OCI-LY1 (cell line): Measurements from ENCODE around the gene BTBD9.

Experiments used
- H2AFZ ChIP-seq: fragments of 200-600 bp; sonication (generic), shearing (Covaris generic); 2 replicates; pipeline ENCODE4 v1.6.0; 2014; ENCODE audit warnings: antibody characterized with exemption, mild to moderate bottlenecking, low read length
- H3F3A ChIP-seq: fragments of 200-600 bp; sonication (generic), shearing (Covaris generic); 2 replicates; pipeline ENCODE4 v1.6.0; 2014; ENCODE audit warnings: mild to moderate bottlenecking, antibody characterized with exemption, low read length, moderate library complexity; ENCODE audit not compliant: insufficient read depth
- H3K27ac ChIP-seq: fragments of 200-600 bp; sonication (generic); 2 replicates; pipeline ENCODE4 v1.5.1; 2014; ENCODE audit warnings: low read length, mixed run types, mild to moderate bottlenecking, low read depth; ENCODE audit not compliant: poor library complexity, severe bottlenecking
- H3K27me3 ChIP-seq: fragments of 200-600 bp; sonication (generic); 2 replicates; pipeline ENCODE4 v1.6.0; 2014; ENCODE audit warnings: antibody characterized with exemption, mild to moderate bottlenecking, low read length, moderate library complexity; ENCODE audit not compliant: insufficient read depth
- H3K36me3 ChIP-seq: fragments of 200-600 bp; sonication (generic); 2 replicates; pipeline ENCODE4 v1.6.1; 2014; ENCODE audit warnings: mild to moderate bottlenecking, antibody characterized with exemption, low read length, moderate library complexity, mixed read lengths; ENCODE audit not compliant: insufficient read depth
- H3K4me1 ChIP-seq: fragments of 200-600 bp; sonication (generic); 2 replicates; pipeline ENCODE4 v1.5.1; 2014; ENCODE audit warnings: mild to moderate bottlenecking, low read length, moderate library complexity; ENCODE audit not compliant: insufficient read depth, severe bottlenecking
- H3K4me2 ChIP-seq: fragments of 200-600 bp; sonication (generic), shearing (Covaris generic); 2 replicates; pipeline ENCODE4 v1.6.1; 2014; ENCODE audit warnings: low read length
- H3K4me3 ChIP-seq: fragments of 200-600 bp; sonication (generic); 2 replicates; pipeline ENCODE4 v1.5.1; 2014; ENCODE audit warnings: low read length, low read depth, mild to moderate bottlenecking, mixed read lengths; ENCODE audit not compliant: poor library complexity, severe bottlenecking
- H3K79me2 ChIP-seq: fragments of 200-600 bp; shearing (Covaris generic); 2 replicates; pipeline ENCODE4 v1.6.1; 2016; ENCODE audit warnings: mixed run types, low read length, mixed read lengths; ENCODE audit not compliant: insufficient read depth
- H3K9ac ChIP-seq: fragments of 200-600 bp; sonication (generic), shearing (Covaris generic); 2 replicates; pipeline ENCODE4 v1.6.1; 2014; ENCODE audit warnings: mild to moderate bottlenecking, low read length, mixed read lengths
- H3K9me2 ChIP-seq: fragments of 200-600 bp; sonication (generic), shearing (Covaris generic); 2 replicates; pipeline ENCODE4 v1.6.1; 2014; ENCODE audit warnings: low read depth, mild to moderate bottlenecking, low read length, mixed read lengths
- H3K9me3 ChIP-seq: fragments of 200-600 bp; shearing (Covaris generic); 2 replicates; pipeline ENCODE4 v1.6.1; 2014; ENCODE audit warnings: low read length, mixed read lengths
- H4K20me1 ChIP-seq: fragments of 200-600 bp; sonication (generic), shearing (Covaris generic); 2 replicates; pipeline ENCODE4 v1.6.0; 2016; ENCODE audit warnings: mild to moderate bottlenecking, low read length; ENCODE audit not compliant: insufficient read depth
- EZH2 ChIP-seq: fragments of 200-600 bp; sonication (generic), shearing (Covaris generic); IDR thresholded peaks from 2 replicates; pipeline ENCODE4 v1.8.0; 2017; ENCODE audit warnings: borderline replicate concordance, mixed run types, mild to moderate bottlenecking, antibody characterized with exemption, low read length, moderate library complexity, mixed read lengths
- TF ChIP-seq, protein P1 (sequence below): fragments of 200-600 bp; sonication (generic), shearing (Covaris generic); IDR thresholded peaks from 2 replicates; pipeline ENCODE4 v1.5.1; 2017; ENCODE audit warnings: mild to moderate bottlenecking, antibody characterized with exemption, low read length, moderate library complexity, mixed read lengths

Gene BTBD9

DNA sequence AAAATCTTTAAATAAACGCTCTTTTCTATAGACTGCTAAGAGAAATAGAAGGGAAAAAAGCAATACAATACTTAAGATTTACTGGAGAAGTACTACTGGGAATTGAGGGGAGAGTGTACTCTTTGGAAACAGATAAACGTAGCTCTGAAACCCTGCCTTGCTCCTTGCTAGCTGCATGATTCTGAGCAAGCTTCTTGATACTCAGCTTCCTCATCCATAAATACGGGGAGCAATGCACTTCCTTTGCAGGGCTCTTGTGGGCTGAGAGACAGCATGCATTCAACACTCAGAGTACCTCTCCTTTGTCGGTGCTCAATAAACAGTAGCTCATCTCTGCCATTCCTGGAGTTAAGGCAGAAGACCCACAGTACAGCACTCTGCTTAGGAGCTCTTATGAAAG lies 159.7 kb downstream of the BTBD9 start:
- no peak overlapping the region for H3K4me3 ChIP-seq
- H3K27ac ChIP-seq: no peak overlapping the region
- H3K9ac ChIP-seq: no peak overlapping the region
- no peaks in the 10 kb centered on the region for H3K36me3 ChIP-seq
- no peaks in the 10 kb centered on the region for H3K79me2 ChIP-seq
- TF ChIP-seq EZH2: no peak
- TF ChIP-seq, protein P1, sequence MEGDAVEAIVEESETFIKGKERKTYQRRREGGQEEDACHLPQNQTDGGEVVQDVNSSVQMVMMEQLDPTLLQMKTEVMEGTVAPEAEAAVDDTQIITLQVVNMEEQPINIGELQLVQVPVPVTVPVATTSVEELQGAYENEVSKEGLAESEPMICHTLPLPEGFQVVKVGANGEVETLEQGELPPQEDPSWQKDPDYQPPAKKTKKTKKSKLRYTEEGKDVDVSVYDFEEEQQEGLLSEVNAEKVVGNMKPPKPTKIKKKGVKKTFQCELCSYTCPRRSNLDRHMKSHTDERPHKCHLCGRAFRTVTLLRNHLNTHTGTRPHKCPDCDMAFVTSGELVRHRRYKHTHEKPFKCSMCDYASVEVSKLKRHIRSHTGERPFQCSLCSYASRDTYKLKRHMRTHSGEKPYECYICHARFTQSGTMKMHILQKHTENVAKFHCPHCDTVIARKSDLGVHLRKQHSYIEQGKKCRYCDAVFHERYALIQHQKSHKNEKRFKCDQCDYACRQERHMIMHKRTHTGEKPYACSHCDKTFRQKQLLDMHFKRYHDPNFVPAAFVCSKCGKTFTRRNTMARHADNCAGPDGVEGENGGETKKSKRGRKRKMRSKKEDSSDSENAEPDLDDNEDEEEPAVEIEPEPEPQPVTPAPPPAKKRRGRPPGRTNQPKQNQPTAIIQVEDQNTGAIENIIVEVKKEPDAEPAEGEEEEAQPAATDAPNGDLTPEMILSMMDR: no peak
- H3K27me3 ChIP-seq: no peaks in the 10 kb centered on the region
- H3F3A ChIP-seq: no peaks in the 10 kb centered on the region
- H4K20me1 ChIP-seq: no peaks in the 10 kb centered on the region; the same call in 1 of the 2 replicates
- H3K9me3 ChIP-seq: no peaks in the 10 kb centered on the region
- H3K9me2 ChIP-seq: no peaks in the 10 kb centered on the region
- no peak overlapping the region for H3K4me2 ChIP-seq
- no peak overlapping the region for H2AFZ ChIP-seq
- H3K4me1 ChIP-seq: no peaks in the 10 kb centered on the region

DNA sequence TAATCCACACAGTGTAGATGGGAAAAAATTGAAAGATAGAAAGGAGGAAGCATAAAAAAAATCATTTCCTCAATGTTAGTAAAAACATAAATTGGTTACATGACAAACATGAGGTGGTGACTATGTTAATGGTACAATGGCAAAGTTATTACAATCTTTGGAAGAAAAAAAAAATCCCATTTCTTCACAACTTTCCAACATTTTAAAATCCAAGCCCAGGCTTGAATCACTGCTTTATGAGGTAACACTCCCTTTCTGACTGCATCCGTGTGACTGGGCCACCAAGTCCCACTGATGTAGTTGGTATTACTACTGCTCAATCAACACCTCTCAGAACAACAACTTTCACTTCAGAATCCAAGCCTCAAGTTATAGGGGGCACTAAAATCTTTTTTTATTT lies 160.4 kb downstream of the BTBD9 start:
- Histone ChIP-seq H3K9me3 (no peaks in the 10 kb centered on the region), H4K20me1 (no peaks in the 10 kb centered on the region; the same call in 1 of the 2 replicates), H2AFZ (no peak overlapping the region), H3K27ac (no peak overlapping the region), H3K36me3 (no peaks in the 10 kb centered on the region), H3K4me3 (no peak overlapping the region), H3K4me2 (no peak overlapping the region), H3K9ac (no peak overlapping the region), H3F3A (no peaks in the 10 kb centered on the region), H3K9me2 (no peaks in the 10 kb centered on the region), H3K79me2 (no peaks in the 10 kb centered on the region), H3K27me3 (no peaks in the 10 kb centered on the region), H3K4me1 (no peaks in the 10 kb centered on the region)
- no peak for TF ChIP-seq EZH2
- TF ChIP-seq, protein P1: no peak

DNA sequence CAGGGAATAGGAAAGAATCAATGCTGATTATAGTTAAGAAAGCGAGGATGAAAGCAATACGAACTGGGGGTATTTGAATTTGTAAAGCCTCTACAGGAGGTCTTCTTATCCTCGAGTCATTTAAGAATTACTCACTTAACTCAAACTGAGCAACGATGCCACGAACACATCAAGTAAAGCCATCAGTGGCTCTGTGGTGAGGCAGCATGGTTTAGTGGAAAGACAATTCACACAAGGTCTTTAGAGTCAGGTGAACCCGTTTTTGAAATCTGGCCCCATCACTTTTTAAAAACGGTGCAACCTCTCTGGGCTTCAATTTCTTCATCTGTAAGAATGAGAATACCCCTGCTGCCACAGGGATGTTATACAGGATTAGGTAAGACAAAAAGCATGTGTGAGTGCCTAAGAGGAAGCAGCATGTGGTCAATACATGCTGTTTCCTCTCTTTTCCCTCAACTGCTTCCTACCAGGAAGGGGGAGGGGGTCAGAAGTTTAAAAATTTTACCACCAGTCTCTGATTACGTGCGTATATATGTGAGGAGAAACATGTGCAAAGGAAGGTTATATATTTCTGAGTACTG lies 162.0 kb downstream of the BTBD9 start:
- H3K27ac ChIP-seq: no peak overlapping the region
- no peaks in the 10 kb centered on the region for H3K27me3 ChIP-seq
- no peak overlapping the region for H3K4me3 ChIP-seq
- no peak for TF ChIP-seq EZH2
- TF ChIP-seq, protein P1: no peak
- no peaks in the 10 kb centered on the region for H3K36me3 ChIP-seq
- H2AFZ ChIP-seq: no peak overlapping the region
- no peaks in the 10 kb centered on the region for H3F3A ChIP-seq
- no peaks in the 10 kb centered on the region for H3K9me3 ChIP-seq
- no peaks in the 10 kb centered on the region for H3K79me2 ChIP-seq
- H3K9me2 ChIP-seq: no peaks in the 10 kb centered on the region
- no peaks in the 10 kb centered on the region; the same call in 1 of the 2 replicates for H4K20me1 ChIP-seq
- no peak overlapping the region for H3K9ac ChIP-seq
- no peaks in the 10 kb centered on the region for H3K4me1 ChIP-seq
- H3K4me2 ChIP-seq: no peak overlapping the region
